NCI-H2029 treated with DMSO at 0.1 percent for 48 hours (cell line): ENCODE measurements around the gene CSKMT.
"Not testable (repeated sequence)": the region's sequence is repeated elsewhere in the genome, so short reads cannot be mapped to it uniquely, and the experiment has no call there.

Experiments used
- DNase-seq: peaks from one replicate; lab custom pipeline; 2025; lab: John Stamatoyannopoulos, UW

Gene CSKMT, protein sequence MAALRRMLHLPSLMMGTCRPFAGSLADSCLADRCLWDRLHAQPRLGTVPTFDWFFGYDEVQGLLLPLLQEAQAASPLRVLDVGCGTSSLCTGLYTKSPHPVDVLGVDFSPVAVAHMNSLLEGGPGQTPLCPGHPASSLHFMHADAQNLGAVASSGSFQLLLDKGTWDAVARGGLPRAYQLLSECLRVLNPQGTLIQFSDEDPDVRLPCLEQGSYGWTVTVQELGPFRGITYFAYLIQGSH

DNA sequence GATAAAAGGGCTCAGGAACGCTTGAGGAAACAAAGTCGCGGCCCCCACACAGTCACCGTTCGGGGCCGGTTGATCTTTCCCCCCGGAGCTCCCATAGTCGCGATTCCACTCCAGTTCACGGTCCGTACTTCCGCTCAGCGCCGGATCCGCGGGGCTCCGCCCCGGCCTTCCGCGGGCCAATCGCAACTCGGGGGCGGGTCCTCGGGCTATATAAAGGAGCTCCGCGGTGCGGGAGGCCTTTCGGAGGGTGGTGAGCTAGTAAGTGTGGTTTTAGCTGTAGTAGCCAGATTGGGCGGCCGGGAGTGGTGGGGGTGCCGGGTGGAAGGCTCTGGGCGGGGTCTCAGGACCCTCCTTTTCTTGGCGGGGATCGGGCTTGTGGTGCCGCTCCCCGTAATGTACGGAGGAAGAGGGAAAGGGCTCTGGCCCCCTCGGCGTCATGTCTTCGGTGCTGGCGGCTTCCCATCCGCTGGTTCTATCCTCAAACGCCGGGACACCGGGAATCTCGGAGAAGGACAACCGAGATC lies at the start of gene CSKMT, which contains the start of gene C11orf98:
Gene CSKMT (plus strand): TSS at position 238 of the 524 bp plus-strand sequence. CDS start 568 bp downstream, outside the sequence.
Gene C11orf98 (minus strand): TSS at position 136 of the 524 bp plus-strand sequence. CDS start 41 bp downstream, at position 95.
- peak; percentile 70 for DNase-seq

DNA sequence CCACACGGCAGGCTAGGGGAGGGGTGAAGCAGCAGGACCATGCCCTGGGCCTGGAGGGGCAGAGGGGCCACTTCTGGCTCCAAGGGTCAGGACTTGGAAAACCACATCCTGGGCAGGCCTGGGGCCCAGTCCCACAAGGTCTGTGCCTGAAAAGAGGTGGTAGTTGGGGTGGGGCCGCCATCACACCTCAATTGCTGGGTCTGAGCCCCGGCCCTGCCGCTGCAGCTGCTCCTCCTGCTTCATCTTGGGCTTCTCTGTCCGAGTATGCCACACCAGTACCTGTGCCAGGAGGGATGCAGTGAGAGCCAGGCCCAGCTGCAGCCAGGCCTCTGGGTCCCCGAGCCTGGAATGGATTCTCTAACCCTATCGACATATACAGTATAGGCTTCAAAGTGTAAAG lies 49.6 kb upstream of the CSKMT start:
- DNase-seq: no peak

DNA sequence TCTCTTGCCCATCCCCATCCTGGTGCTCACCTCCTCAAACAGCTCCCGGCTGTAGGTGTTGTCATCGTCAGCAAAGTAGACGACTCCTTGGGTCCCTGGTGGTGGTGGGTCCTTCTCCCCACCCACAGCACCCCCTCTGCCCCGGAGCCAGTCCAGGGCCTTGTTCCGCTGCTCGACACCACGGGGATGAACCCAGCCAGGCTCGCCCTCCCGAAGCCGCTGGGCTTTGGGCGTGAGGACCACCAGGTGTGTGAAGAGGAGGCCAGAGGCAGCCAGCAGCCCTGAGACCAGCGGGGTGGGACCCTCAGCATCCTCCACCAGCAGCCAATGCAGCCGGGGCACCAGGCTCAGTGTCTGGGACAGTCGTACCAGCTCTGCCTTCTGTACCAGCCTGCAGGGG lies 48.2 kb upstream of the CSKMT start:
- not testable (repeated sequence) for DNase-seq

DNA sequence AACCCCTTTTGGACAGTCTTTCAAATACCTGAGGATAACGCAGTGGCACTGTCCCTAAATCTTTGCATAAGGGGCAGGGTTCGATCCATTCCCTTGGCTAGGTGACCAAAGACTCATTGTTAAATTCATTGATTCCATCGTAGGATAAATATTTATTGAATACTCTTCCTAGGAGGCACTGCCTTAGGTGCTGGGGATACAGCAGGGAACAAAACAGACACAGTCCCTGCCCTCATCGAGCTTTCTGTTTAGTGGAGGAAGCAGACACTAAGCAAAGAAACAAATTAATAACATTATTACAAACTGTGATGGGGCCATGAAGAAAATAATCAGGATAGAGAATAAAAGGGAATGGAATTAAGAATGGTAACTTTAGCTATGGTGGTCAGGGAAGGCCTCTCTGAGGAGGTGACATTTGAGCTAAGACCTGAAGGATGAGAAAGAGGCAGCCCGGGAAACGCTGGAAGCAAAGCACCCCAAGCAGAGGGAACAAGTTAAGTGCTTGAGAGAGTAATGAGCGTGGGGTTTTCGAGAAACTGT lies 44.0 kb upstream of the CSKMT start:
- DNase-seq: no peak

DNA sequence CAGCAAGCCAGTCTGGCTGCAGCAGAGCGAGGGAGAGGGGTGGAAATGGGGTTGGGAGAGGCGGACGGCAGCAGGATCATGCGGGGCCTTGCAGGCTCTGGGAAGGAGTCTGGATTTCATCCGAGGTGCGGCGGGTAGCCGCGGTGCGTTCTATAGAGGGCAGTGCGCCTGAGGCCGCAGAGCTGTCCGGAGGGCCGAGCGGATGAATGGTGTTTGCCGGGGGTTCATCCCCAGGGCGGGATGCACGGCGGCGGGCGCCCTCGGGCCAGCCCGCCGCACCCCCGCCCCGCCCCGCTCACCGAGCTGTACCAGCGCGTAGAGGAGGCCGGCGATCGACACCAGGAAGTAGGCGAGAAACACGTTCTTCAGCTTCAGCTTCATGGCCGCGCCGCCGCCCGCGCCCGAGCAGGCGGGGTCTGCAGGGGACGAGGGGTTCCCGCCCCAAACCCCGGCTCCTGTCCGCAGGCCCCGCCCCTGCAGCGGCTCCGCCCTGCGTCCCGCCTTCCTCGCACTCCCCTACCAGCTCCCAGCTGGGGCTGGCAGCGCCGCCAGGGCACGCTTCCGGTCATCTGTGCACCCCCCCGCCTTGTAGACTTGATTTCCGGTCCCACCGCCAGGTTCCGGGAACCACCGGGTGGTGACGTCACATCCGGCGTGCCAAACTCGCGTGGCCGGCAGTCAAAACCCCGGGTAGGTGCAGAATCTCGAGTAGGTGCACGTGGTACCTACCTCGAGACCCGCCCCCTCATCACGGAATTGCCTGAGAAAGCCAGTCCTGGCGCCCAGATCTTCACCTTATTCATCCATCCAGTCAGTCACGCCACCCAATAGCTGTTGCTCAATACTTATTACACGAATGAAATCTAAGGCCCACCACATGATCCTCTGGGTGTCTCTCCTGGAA lies 43.3 kb upstream of the CSKMT start, which contains the start of gene B3GAT3:
Gene B3GAT3 (minus strand): TSS at position 420 of the 904 bp plus-strand sequence. CDS start 39 bp downstream, at position 381.
- peak; percentile 99 for DNase-seq

DNA sequence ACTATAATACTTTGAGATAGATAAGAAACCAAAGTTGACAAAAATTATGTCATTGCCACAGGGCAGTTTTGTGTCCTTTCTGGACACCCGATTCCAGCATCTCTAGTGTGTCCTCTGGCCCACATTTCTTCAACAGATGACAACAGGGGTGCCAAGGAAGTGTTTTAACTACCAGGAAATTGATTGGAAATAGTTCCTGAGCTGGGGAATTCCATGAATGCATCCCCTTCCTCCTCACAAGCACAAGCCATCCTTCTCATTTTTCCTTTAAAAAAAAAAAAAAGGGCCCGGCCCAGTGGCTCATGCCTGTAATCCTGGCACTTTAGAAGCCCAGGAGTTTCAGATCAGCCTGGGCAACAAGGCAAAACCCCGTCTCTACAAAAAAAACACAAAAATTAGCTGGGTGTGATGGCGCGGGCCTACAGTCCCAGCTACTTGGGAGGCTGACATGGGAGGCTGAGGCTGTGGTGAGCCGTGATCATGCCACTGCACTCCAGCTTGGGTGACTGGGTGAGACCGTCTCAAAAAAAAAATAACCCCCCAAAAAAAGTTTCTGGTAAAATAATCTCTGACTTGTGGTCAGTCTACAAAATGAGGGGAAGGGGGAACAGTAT lies 42.5 kb upstream of the CSKMT start:
- no peak for DNase-seq

DNA sequence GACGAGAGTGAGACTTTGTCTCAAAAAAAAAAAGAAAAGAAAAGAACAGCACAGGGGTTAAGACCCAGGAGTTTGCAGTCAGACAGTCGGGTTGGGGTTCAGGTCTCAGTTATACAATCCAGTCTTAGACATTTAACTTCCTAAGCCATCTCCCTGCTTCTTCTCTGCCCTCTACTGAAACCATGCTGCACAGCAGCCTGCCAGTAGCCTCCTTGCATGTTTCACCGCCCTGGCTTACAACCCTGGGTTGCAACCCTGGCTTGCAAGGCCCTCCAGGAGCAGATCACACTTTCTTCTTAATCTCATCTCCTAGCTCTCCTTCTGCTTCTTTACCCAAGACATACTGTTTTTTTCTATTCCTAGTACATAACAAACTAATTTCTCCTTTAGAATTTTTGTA lies 37.4 kb upstream of the CSKMT start:
- DNase-seq: no peak

DNA sequence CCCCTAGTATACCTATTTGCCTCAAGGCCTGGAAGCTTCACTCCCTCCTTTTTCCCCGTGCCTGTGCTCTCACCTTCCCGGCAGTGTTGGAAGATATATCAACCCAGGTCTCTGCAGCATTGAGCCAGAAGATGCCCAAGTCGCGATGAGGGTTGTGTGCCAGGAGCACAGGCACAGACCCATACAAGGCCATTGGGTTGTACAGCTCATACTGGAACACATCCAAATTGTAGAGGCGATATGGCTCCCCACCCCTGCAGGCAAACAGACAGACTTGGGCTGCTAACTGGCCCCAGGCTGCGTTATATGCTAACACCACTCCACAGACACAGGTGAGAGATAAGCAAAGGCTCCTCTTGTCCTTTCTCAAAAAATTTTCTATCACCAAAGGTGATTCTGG lies 32.6 kb upstream of the CSKMT start:
- DNase-seq: no peak

DNA sequence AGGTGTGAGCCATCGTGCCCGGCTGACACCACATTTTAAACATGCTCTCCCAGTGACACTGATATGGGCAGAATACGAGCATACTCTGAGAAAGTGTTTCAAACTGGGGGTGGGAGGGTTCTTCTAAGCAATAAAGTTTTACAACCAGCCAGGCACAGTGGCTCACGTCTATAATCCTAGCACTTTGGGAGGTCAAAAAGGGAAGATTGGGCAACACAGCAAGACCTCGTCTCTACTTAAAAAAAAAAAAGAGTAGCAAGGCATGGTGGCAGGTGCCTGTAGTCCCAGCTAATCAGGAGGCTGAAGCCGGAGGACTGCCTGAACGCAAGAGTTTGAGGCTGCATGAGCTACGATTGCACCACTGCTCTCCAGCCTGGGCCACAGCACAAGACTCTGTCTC lies 20.9 kb upstream of the CSKMT start:
- DNase-seq: no peak

DNA sequence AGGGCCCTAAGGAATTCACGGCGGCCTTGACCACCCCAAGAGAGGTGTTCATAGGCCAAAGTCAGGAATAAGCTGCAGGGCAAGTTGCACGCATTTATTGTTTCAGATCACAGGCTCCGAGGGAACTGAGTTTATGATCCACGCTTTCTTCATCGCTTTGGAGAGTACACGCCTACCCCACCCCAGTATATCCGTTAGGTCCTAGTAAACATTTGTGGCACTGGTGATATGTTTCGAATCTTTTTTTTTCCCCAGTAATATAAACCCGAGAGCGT lies 19.5 kb upstream of the CSKMT start:
- no peak for DNase-seq

DNA sequence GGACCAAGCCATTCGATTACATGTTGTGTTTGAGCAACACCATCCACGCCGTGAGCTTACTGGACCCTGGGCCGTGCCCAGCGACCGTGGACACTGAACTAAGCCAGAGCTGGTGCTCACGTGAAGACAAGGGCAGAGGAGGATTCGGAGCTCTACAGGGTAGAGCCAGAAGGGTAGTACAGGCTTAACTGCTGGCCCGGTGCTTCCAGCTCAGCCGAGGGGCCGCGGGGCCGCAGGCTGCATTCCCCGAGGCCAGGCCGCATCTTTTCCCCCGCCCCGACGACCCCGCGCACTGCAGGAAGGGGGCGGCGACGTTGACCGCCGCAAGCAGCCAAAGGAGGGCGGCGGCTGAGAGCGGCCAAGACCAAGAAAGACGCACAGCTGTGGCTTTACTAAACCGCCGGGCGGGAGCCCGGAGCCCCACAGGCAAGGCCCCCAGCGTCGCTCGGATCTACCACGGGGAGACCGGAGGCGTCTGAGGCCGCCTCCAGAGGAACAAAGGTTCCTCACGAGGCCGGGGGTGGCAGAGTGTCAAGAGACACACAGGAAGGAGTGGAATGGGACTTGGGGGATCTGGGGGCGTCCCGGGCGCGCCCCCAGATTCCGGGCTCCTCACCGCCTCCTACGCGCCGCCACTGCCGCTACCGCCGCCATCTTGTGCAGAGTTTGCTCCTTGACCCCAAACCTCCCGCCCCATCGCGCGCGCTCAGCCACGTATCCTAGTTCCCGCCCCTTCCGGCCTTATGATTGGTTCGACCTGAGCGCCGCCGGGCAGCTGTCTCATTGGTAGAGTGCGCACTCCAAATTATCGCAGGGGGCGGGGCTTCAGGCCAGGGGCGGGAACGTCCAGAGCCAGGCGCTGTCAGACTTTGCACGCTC lies 18.9 kb upstream of the CSKMT start, which contains the start of gene GANAB:
Gene GANAB (minus strand): TSS at position 668 of the 879 bp plus-strand sequence. CDS start 14 bp downstream, at position 654.
- peak; percentile 92 for DNase-seq

DNA sequence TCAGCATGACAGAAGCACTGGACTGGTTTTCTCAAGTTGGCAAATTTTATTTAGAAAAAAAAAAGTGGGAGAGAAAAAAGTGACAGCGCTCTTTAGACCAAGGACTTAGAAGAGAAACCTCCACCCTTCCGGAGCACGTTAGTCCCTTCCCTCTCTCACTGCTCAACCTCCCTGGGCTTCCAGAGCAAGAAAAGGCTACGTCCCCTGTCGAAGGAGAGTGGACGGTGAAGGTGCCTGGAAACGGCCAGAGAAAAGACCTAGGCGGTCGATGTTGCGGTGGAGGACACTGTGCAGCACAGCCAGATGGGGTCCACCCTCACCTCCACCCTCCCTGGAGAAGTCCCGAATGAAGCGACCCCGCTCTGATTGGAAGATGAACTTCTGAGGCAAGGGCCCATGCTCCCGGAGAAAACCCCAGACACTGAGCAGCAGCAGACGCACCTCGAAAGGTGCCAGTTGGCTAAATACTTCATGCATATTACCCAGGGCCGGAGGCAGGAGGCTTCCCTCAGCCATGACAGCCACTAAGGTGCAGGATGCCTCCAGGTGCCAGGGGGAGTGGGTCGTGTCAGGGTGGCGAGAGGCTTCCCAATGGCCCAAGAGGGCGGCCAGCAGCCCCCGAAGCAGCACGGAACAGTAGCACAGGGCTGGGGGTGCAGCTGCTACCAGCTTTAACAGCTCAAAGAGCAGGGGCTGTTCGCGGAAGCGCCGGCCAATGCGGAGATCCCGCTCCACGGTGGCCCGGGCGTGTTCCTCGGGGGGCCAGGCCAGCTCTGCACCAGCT lies 18.1 kb upstream of the CSKMT start:
- DNase-seq: no peak

DNA sequence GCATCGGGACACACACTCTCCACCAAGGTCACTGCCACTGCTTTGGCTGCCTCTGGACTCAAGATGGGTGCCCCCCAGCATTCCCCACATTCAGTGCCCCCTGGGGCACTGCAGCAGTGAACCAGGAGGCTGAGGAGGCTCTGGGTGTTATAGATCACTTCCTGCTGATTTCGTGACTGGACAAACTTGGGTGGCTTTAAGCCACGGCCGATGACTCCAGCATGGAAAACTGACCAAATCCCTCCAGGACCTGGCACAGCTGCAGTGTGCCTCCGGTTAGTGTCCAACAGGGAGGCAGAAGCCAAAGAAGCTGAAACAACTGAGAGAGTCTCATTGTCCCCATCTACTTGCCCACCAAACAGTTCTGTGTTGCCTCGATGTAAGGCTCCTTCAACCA lies 17.5 kb upstream of the CSKMT start:
- DNase-seq: no peak

DNA sequence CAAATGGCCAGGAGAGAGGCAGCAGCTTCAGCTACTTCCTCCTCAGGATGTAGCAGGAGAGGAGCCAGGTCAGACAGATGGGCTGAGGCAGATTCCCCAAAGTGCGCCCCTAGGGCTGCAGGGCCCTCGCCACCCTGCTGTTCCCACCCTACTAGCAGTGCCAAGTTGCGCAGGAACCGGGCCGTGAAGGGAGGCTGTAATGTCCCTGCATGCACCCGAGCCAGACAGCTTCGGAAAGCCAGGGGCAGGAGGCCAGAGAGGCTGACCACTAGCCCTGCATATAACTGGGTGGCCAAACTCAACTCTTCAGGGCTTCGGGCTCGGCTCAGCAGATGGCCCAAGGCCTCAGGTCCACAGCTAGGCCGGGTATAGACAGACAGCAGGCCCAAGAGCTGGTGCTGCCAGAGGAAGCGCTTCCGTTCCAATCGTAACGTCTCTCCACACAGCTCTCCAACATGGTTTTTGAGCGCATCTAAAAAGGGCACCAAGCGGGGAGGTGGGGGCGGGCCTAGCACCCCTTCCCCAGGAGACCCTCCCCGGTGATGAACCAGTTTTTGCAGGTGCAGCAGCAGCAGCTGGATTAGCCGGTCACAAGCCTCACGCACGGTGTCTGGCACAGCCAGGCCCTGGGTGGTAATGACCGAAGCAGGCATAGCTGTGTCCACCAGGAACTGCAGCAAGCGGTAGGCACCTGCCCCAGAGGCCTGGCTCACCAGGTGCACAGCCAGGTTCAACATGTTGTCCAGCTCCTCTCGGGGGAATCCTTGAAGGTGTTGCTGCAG lies 16.7 kb upstream of the CSKMT start:
- DNase-seq: no peak

DNA sequence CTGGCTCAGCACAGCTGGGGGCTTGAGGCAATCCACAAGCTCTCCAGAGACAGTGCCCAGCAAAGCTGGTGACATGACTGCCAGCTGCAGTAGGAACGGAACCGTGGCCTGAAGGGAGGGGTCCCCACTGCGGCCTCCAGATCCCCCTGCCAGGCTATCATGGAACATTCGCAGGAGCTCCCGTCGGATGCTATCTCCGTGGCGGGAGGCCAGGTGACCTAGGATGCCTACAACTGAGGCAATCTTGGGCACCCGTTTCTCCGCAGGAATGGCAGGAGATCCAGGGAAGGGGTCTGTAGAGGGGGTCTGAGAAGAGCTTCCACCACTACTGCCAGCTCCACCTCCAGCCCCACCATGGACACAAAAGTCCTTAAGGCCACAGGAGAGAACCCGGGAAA lies 16.1 kb upstream of the CSKMT start:
- DNase-seq: no peak

DNA sequence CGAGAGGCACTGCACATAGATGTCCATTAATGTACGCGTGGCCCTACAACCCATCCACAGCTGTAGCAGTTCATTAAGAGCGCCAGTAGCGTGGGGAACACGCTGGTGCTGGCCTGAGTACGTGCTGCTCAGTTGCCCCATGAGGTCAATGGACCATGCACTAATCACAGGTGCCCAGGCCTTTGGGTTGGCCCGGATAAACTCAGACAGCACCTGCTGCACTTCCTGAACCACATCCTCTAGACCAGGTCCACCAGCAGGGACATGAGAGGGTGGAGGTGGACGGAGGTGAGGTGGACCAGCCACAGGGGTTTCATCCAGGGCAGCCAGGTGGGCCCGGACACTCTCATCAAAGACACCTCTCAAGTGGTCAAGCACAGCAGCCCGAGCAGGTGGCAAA lies 15.6 kb upstream of the CSKMT start:
- DNase-seq: no peak

DNA sequence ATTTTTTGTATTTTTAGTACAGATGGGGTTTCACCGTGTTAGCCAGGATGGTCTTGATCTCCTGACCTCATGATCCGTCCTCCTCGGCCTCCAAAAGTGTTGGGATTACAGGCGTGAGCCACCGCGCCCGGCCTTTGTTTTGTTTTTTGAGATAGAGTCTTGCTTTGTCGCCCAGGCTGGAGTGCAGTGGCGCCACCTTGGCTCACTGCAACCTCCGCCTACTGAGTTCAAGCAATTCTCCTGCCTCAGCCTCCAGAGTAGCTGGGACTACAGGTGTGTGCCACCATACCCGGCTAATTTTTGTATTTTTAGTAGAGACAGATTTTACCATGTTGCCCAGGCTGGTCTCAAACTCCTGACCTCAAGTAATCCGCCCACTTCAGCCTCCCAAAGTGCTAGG lies 14.8 kb upstream of the CSKMT start:
- not testable (repeated sequence) for DNase-seq

DNA sequence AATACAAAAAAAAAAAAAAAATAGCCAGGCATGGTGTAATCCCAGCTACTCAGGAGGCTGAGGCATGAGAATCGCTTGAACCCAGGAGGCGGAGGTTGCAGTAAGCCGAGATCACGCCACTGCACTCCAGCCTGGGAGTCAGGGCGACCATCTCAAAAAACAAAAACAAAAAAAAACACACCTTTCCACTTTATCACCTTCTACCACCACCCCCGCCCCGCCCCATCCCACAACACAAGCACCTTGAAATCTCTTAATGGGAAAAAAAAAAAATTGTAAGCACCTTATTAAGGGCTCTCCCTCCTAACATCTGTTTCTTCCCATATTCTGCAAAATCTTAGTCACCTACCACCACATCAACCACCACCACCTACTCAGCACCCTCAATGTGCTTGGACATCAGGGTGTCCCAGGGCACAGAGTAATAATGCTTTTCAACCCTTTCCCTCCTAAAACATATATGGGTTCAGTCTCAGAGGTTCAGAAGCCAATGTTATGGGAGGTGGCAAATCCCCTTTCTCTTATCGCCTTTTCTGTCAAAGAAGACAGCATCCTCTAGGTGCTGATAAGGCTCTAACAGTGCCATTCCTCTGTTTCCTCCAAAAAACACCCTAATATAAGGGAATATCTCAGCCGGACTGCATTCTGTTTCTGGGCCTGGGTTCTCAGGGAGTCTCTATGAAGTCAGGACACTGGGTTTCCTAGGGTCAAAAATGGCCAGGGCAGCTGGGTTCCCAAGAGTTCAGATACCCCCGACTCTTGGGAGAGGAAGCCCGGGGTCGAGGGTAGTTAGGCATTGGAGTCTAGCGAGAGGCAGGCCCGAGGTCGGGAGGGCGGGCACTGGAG lies 12.7 kb upstream of the CSKMT start:
- no peak for DNase-seq

DNA sequence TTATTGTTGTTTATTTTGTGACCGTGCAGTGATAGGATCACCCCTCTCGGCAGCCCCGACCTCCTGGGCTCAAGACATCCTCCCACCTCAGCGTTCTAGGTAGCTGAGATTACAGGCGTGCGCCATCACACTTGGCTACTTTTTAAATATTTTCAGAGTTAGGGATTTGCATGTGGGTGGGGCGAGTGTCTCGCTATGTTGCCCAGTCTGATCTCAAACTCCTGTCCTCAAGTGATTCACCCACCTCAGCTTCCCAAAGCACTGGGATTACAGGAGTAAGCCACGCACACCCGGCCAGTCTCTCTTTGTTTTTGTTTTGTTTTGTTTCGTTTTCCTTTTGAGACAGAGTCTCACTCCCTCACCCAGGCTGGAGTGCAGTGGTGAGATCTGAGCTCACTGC lies 10.8 kb upstream of the CSKMT start:
- DNase-seq: no peak
